A673 (cell line): ENCODE data around the gene IFFO2.

Experiments
- CTCF ChIP-seq: fragments of 300-800, 200-600 bp; sonication (generic); conservative IDR thresholded peaks from 2 replicates; pipeline ENCODE4 v1.5.1; 2017; ENCODE audit warnings: low read depth, mild to moderate bottlenecking, antibody characterized with exemption, low read length, moderate library complexity, mixed read lengths
- EZH2 ChIP-seq: fragments of 200-600 bp; sonication (generic); IDR thresholded peaks from 2 replicates; pipeline ENCODE4 v1.6.1; 2017; ENCODE audit warnings: borderline replicate concordance, low read depth, mild to moderate bottlenecking, mixed read lengths, antibody characterized with exemption, low read length; ENCODE audit not compliant: poor library complexity, severe bottlenecking

GRCh38 chr1:18981242-18981641 lies 24.8 kb upstream of the IFFO2 start:
- TF ChIP-seq CTCF = no peak
- TF ChIP-seq EZH2 = no peak
